GM18873 (cell line): ENCODE data around the gene RPS6KB2.

Experiments used
- ATAC-seq: cut with Tn5 transposase; IDR thresholded peaks from one replicate; pipeline ENCODE4 v1.9.1; 2021; ENCODE audit warnings: mild to moderate bottlenecking, moderate library complexity, moderate number of reproducible peaks; ENCODE audit not compliant: unreplicated experiment, low FRiP score

RPS6KB2 gene

GRCh38 chr11:67428052-67429001 is at the start of gene RPS6KB2:
TSS of gene RPS6KB2 (plus strand) at chr11:67428494. CDS start at chr11:67428546, 52 bp downstream.
- ATAC-seq, result peak; percentile 71

GRCh38 chr11:67378544-67378943 is 49.8 kb upstream of the RPS6KB2 start:
- no peak for ATAC-seq

DNA sequence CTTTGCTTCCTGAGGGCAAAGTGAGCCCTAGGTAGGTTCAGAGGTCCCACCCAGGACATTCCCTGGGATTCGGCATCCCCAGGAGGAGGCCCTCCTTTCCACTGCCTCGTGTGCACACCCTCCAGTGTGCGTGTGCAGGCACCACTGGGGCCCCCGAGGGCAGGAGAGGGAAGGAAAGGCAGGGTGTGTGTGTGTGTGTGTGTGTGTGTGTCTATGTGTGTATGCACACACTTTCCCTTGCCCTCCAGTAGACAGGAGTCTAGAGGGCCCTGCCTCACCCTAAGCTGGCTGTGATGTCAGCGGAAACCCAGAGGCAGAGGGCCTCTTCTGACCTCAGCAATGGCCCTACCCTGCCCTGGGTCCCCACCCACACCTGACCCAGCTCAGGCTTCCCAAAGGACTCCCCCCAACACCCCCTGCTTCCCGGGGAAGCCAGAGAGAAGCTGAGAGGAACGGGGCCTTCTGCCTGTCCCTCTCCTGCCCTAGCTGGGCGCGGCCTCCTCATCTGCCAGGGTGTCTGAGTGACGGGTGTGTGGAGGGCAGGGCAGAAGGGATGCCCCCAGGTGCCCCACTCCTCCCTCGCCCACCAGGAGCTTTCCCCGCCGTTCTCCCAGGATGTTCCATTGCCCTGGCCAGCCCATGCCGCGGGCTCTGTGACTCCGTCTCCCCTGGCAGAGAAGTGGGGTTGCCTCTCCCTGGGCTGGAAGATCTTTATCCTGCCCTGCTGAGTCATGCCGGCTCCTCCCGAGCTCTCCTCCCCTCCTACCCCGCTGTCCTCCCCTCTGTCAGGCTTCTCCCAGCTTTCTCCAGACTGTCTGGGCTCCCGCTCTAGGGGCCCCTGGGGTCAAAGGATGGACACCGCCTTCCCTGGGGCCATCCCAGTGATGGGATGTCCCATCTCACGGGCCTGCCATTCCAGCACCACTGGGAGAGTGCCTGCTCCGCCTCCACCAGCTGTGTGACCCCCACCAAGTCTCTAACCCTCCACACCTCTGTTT is 48.9 kb upstream of the RPS6KB2 start:
- no peak for ATAC-seq

DNA sequence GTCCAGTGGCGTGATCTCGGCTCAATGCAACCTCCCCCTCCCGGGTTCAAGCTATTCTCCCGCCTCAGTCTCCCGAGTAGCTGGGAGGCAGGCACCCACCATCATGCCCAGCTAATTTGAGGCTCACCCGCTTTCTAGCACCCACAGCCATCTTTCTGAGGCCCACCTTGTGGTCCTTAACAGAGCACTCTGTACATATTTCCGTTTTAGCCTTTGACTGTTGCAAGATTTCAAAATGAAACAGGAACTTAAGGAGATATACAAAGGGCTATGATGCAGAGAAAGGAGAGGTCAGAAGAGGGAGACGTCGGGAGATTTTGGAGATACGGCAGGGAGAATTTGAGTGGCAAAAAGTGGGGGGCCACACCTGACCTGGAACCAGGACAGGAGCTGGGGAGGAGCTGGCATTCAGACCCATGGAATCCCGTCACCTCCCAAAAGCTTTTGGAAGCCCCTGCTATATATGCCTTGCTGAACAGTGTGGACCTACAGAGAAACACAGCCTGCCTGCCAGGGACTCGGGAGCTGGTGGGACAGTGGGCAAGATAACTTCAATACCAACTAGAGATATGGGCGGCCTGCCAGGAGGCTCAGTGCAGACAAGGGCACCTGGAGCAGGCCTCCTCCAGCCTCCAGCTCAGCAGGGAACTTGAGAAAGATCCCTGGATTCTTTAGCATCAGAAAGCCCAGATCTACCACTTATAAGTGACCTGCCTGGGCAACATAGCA is 46.9 kb upstream of the RPS6KB2 start:
- no peak for ATAC-seq

- ATAC-seq, result no peak
Measured at GRCh38 chr11:67382276-67383136, 45.8 kb upstream of the RPS6KB2 start.

- ATAC-seq, result no peak
Measured at GRCh38 chr11:67384851-67385366, 43.4 kb upstream of the RPS6KB2 start.

DNA sequence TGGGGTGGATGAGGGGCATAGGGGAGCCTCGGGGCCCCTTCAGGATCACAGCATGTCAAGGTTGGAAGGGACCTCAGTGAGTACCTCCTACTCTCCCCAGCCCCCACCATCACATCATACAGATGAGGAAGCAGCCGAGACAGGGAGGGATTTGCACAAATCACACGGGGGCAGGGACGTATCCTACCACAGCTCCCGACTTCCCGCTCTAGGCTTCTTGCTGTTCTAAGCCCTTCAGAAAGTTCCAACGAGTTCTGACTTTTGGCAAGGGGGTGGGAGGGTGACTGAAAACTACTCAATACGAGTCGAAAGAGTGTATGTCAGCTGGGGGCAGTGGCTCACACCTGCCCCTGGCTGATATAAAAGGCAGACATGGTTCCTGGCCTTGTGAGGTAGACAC is 41.2 kb upstream of the RPS6KB2 start:
- no peak for ATAC-seq

DNA sequence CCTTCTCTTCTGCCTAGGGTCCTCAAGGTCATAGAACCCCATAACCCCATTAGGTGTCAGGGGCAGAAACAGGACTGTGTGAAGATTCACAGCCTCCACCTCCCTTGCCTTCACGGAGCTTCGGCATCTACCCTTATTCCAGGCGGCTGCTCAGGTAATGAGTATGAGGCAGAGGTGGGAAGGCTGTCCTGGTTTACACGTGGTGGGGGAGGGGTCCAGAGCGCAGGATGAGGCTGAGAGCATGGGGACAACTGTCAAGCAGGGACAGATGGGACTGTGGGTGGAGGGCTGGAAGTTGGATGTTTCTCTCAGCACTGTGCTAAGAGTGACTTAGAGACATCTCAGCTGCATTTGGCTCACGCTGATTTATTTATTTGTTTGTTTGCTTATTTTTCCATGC is 40.8 kb upstream of the RPS6KB2 start:
- no peak for ATAC-seq

- no peak for ATAC-seq
Measured at GRCh38 chr11:67389477-67389876, 38.8 kb upstream of the RPS6KB2 start.

- ATAC-seq, result no peak
Measured at GRCh38 chr11:67390947-67391303, 37.4 kb upstream of the RPS6KB2 start.

DNA sequence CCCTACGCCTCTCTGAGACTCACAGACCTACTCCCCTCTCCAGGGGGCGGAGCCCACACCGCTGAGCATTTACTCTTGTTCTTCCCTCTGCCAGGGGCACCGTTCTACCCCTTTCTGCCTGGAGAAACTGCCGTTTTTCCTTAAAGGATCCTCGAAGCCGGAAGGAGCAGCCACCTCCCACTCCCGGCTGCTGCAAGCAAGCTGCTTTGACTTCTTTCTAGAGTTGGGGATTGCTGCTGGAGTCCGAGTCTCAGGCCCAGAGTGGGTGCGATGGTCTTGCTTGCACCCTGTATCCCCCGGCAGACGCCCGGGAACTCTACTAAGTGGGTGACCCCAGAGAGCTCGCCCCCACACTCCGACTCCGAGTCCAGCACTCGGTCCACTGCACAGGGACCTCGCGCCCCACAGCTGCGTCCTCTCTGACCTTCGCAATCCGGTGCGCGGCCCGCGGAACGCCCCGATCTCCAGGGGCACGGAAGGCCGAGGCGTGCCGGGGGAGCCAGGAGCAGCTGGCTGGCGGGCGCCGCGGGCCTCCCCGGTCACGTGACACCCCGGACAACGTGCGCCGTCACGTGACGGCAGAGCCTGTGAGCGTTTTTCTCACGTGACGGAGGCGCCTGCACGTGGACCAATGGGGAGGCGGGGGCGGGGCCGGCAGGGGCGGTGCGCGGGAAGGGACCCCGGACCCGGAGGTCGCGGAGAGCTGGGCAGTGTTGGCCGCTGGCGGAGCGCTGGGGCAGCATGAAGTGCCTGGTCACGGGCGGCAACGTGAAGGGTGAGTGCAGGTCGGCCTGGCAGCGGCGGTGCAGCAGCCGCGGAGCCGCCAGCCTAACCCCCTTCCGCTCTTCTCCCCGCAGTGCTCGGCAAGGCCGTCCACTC is 36.8 kb upstream of the RPS6KB2 start, which contains the start of gene RAD9A:
RAD9A (plus strand) TSS at position 683 of the 879 bp plus-strand sequence; CDS start at position 742, 59 bp downstream.
- ATAC-seq, result no peak

GRCh38 chr11:67392183-67392715 is 36.0 kb upstream of the RPS6KB2 start:
- no peak for ATAC-seq

- ATAC-seq, result no peak
Measured at GRCh38 chr11:67393437-67393836, 34.9 kb upstream of the RPS6KB2 start.

- ATAC-seq, result no peak
Measured at GRCh38 chr11:67393990-67394389, 34.3 kb upstream of the RPS6KB2 start.

GRCh38 chr11:67395555-67396258 is 32.6 kb upstream of the RPS6KB2 start:
- ATAC-seq, result no peak

DNA sequence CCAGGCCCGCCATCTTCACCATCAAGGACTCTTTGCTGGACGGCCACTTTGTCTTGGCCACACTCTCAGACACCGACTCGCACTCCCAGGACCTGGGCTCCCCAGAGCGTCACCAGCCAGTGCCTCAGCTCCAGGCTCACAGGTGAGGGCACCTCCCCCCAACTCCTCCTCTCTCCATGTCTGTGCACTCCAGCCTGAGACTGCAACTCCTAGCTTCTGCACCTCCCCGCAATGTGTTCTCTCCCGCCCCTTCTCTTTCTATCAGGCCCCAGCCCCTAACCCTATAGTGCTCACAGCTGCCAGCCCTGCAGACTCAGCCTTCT is 32.1 kb upstream of the RPS6KB2 start:
- ATAC-seq, result no peak

DNA sequence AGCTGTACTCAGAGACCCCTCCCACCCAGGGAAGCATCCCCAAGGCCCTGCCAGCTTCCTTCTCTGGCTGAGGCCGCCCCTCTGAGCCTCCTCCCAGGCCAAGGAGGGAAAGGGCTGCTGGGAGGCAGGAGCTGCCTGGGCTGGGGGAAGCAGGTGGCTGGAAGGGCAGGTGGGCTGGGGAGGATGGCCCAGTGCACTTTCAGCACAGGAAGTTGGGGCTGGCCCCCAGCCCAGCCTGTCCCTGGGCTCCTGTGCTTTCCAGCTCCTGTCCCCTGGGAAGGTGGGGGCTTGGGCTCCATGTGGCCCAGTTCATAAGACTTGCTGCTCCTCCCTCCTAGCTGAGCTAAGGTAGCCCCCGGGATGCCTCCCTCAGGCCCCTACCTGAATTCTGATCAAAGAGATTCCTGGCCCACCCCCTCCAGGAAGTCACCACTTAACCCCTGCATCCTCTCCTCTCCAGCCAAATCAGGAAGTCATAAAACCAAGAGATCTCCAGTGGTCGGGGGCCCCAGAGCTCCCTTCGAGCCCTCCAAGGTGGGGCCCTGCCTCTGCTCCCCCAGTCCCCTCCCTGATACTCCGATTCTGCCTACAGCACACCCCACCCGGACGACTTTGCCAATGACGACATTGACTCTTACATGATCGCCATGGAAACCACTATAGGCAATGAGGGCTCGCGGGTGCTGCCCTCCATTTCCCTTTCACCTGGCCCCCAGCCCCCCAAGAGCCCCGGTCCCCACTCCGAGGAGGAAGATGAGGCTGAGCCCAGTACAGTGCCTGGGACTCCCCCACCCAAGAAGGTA is 31.5 kb upstream of the RPS6KB2 start:
- no peak for ATAC-seq
